CD4-positive, alpha-beta T cell treated with Interleukin-12 subunit alpha and Interleukin-12 subunit beta, for 1 hour (primary cell): ENCODE data around the gene SYTL3.

Source experiments
- DNase-seq: peaks from one replicate; pipeline ENCODE4 v3.0.0-alpha.2; 2020

Gene SYTL3

GRCh38 chr6:158804207-158804606, 154.4 kb downstream of the SYTL3 start:
- DNase-seq: peak; percentile 16

GRCh38 chr6:158805698-158806377, 156.0 kb downstream of the SYTL3 start:
- peak; percentile 45 for DNase-seq

GRCh38 chr6:158807515-158808441, 157.9 kb downstream of the SYTL3 start:
- DNase-seq: peak; percentile 37

- DNase-seq: peak; percentile 19
Measured at GRCh38 chr6:158808442-158808833, 158.6 kb downstream of the SYTL3 start.

GRCh38 chr6:158808941-158809678, 159.3 kb downstream of the SYTL3 start:
- DNase-seq: peak; percentile 67

- no peak for DNase-seq
Measured at GRCh38 chr6:158810155-158811095, 160.6 kb downstream of the SYTL3 start.

GRCh38 chr6:158812611-158813010, 162.8 kb downstream of the SYTL3 start:
- no peak for DNase-seq

- peak; percentile 51 for DNase-seq
Measured at GRCh38 chr6:158813032-158813431, 163.2 kb downstream of the SYTL3 start.
